CD4-positive, alpha-beta T cell treated with Interferon alpha-2 for 1 hour (primary cell): Measurements from ENCODE around the gene VSX1.

Experiments used
- DNase-seq, 2 donors: peaks; one replicate each; pipeline ENCODE4 v3.0.0-alpha.2; 2020 to 2022

Gene VSX1

DNA sequence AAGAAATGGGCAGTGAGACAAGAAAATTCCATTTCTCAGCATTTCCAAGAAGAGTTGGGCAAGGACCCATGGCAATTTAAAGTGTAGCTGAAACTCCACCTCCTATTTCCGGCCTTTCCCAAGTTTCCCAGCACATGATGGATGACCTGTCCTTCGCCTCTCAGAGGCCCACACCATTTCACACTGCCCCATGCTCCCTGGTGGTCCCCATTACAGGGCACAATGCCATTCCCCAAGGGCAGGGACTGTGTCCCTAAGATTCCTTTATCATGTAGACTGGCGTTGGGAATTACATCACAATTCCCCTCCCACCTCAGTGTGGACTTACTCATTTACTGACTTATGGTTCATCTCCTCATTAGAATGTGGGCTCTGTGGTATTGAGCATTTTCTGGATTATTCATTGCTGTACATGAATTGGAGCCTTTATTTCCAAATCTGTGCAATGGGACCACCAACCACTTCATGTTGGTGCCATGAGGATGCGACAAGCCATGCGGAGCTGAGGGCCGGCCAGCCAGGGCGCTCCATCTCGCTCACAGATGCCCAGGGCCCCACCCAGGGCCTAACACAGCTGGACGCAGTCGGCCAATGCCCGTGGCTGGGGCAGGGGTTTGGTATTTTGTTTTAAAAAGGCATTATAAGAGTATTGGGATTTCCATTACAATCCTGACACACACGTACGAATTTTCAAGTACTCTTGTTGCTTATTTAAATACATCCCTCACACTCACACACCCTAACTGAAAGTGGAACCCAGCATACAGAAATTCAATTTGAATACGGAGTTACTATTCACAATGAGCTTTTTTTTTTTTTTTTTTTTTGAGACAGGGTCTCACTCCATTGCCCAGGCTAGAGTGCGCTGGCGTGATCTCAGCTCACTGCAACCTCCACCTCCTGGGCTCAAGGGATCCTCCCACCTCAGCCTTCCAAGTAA lies 29.4 kb downstream of the VSX1 start:
- DNase-seq, result no peak

DNA sequence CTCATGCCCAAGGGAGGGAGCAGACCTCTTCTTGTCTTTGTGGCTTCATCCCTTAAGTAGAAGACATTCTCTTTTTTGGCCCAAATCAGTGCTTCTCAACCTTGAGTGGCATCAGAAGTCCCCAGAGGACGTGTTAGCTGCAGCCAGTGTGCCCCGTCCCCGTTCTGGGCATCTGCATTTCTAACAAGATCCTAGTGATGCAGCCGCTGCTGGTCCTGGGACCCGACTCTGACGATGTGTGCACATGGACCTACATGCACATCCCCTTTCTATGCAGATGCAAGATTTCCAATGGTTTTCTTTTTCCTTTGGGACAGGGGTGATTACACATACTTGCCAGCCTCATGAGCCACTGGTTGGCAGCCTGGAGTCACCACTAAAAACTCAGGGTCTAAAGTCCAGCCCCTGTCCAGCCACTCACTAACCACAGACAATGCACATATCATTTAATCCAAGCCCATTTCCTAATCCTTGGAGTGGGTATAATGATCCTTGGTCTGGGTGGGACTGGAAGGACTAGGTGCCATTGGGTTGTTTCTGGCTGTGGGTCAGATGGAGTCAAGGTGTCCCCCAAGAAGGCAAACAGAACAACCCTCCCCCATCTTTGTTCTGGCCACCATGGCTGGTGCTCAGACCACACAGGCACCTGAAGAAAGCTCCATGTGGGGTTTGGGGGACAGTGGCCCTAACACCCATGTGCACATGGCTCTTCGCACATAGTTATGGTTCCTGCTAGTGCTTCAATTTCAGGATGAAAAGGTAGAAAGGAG lies 30.4 kb downstream of the VSX1 start:
- no peak for DNase-seq

DNA sequence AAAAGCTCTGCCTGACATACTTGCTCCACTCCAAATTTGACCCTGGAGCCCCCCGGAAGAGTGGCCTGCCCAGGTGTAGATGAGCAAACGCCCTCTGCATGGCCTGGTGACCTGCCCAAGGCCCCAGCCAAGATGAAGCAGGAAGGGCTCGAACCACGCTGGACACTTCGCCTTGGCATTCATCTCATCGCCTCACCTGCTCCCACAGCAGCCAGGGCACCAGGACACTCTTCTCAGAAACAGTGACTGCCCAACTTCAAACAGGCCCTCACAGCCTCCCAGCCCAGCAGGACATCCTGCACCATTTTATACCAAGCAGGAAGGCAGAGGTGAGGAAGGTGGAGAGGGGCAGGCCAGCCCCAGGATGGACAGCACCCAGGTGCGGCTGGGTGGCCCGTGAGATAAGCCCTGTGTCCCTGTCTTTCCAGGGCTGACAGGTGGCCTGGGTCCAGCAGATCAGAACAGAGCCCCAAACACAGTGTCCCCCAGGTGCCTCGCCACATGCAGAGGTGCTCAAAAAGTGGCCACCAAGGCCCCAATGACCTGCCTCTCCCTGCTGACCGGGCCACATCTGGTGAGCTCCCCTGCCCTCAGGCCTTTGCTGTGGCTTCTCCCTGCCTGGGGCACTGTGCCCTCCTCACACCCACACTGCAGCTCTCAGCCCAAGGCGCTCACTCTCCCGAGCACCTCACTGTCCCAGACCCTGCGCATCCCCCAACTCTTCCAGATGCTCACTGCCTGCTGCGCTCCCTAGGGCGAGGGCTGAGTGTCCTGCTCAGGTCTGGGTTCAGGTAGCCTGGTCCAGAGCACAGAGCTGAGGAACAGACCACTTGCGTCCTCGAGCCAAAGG lies 31.2 kb downstream of the VSX1 start:
- no peak for DNase-seq

DNA sequence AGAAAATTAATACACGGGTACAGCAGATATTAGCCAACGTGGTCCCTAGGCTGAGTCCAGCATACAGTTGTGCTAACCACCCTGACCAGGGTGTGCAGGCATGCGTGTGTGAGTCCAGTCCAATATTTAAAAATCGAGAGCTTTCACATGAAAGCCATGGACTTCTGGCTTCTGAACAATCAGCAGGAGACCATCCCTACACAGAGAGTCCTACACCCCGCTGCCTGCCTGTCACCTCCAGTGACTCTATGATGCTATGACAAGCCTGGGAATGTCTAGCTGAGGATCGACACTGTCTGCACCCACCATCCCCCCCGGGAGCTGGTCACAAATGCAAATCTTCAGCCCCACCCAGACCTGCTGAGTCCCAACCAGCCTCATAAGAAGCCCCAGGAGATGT lies 31.9 kb downstream of the VSX1 start:
- no peak for DNase-seq

DNA sequence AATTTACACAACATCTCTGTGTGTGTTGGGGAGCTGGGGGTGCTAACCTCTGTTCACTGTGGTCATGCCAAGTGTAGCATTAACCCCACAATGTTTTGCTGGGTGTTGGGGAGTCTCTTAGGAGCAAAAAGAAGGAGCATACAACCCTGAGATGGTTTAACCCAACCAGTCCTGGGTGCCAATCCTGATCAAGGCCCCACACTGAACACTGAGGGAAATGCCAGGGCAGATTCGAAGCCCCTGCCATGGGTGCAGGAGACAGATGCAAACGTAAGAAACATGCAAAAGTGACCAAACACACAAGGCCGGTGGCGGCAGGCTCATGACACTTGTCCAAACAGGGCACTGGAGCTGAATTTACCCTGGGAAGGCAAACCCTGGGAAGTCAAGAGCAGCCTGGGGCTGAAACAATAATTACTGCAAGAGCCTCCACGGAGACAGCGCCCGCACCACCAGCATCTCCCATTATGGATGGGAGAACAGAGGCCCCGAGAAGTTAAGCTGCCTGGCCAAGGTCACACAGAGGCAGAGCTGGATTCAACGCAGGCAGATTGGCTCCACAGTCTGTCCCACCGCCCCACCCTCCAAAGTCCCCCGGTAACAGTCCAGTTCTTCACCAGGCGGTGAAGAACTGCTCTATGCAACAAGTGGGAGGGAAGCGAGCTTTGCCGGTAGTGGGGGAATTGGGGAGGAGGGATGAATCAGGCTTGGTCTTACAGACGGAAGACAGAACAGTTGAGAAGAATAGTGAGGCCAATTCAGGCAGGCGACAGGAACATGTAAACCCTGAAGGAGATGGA lies 32.5 kb downstream of the VSX1 start:
- DNase-seq, result no peak

DNA sequence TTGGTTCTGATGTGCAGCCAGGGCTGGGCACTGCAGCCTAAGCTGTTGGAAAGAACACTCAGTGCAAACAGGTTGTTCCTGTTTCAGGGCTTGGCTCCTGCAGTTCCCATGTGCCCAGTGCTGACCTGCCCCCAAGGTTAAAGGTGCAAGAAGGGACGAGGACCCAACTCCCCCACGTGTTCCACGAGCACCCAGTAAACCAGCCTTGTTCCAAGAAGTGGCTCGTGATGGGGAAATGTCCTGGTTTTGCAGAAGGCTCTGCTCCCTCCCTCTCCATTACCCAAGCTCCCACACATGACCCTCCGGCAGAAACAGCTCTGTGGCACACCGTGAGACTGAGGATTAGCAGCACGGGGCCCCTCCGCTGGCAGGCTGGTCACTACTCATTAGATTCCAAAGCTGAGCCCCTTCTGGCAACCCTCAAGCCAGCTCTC lies 33.4 kb downstream of the VSX1 start:
- DNase-seq, result no peak

DNA sequence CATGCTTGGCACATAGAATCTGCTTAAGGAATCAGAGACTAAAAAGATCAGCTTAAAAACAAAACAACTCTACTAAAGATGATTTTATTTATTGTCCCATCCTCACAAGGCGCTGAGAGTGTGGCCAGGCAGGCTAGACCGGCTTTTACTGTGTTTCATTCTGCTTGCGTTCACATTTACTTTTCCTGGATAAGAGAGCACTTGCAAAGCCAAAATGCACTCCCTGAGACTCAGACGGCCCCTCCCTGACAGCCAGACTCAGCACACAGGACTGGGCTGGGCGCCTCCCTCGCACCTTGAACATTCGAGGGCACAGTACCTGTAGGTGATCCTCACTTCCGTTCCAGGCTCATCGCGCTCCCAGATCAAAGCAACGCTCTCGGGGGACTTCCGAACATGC lies 34.2 kb downstream of the VSX1 start:
- peak in 1 of 2 donors; percentile 35 for DNase-seq

DNA sequence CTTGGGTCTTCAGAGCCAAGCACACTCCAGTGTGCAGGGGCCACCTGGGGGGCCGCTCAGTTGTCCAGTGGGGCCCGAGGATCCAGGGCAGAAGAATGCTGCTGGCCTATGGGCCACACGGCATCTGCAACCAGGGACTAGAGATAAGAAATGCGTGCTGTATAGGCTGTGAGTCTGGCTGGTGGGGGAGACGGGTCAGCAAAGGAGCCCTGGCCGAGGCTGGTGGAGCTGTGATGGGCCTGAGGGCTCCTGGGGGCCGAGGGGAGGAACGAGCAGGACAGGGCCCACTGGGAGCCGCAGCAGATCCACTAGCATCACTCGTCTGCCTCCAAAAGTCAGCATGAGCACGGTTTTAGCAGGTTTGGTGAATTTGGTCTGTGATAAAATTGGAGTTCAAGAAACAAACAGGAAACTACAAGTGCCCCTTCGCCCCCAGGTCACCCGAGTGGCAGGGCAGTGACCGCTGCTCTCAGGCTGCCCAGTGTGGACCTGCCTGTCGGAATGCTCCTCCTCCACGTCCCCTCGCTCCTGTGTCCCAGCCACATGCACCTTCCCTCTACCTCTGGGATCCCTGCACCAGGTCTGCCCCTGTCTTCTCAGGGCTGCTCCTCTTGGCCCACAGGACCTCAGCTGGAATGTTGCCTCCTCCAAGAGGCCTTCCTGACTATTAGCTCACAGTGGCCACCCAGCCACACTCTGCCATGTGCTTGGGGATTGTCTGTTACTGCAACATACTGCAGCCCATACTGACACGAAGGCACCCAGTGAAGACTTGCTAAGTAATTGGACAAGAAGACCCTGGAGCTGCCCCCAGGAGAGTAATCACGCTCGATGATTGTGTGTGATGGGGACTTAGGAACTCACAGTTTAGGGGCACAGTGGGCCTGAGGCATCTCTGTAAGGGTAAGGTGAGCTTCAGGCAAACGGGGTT lies 34.9 kb downstream of the VSX1 start:
- no peak for DNase-seq

DNA sequence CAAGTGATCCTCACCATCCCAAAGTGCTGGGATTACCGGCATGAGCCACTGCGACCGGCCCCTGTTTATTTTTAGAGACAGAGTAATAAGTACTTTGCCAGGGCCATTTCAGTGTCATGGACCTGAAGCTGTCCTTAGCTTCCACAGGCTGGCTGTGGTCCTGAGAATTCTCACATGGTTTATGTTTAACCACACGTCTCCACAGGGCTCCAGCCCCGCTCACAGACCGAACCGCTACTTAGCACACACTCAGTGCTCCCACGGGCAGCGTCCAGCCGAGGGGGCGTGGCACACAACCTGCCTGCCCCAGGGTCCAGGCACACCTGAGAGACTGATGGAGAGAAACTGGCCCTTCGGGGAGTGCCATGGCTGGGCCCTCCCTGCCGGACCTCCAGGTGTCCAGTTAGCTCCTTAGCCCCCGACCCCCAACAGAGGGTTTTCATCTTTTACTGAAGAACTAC lies 35.7 kb downstream of the VSX1 start:
- no peak for DNase-seq

DNA sequence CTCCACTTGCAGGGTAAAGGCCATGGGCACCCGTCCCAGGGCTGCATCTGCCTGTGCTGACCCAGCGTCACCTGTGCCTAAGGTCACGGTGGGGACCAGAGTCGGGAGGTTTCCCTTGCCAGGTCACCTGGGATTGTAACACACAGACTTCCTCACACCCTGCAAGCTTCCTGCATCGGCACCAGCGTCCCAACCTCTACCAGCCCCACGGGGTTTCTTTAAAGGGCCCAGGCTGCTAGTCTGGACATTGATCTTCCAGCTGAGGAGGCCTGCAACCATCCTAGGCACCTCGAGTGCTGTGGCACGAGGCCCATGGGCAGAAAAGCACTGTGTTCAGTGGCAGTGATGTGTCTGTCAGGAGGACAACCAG lies 36.6 kb downstream of the VSX1 start:
- DNase-seq, result no peak

DNA sequence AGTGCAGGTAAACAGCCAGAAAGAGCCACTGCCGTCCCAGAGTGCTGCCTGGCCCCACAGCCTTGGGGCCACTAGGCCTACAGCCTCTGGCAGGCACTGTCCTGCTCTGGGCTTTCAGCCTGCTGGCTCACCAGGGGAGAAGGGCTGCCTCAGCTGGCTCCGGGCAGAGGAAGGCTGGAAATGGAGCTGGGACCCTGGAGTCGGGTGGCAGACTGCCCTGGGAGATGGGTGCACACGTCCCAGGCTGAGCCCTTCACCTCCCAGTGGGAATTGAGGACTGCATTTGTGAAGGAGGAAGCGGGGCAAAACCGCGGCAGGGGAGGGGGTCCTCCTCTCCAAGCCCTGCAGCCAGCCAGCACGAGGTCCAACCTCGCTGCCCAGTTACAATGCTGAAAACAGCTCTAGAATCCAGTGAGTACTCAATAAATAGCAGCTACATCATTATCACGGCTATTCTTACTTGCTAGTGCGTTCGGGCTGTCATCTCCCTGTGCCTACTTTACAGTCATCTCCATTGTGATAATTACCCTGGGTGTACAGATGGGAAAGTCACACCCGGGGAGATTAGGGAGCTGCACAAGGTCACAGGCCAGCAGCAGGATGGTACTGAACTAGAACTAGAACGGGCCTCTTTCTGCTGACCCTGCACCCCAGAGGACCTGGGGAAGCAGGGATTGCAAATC lies 37.1 kb downstream of the VSX1 start:
- DNase-seq, result no peak

DNA sequence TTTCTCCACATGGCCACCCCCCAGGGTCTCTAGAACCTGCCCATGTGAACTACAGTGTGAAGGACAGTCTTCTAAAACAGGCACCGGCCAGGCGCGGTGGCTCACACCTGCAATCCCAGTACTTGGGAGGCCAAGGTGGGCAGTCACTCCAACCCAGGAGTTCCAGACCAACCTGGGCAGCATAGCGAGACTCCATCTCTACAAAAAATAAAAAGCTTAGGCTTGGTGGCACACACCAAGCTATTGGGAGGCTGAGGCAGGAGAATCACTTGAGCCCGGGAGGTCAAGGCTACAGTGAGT lies 37.7 kb downstream of the VSX1 start:
- DNase-seq, result no peak

DNA sequence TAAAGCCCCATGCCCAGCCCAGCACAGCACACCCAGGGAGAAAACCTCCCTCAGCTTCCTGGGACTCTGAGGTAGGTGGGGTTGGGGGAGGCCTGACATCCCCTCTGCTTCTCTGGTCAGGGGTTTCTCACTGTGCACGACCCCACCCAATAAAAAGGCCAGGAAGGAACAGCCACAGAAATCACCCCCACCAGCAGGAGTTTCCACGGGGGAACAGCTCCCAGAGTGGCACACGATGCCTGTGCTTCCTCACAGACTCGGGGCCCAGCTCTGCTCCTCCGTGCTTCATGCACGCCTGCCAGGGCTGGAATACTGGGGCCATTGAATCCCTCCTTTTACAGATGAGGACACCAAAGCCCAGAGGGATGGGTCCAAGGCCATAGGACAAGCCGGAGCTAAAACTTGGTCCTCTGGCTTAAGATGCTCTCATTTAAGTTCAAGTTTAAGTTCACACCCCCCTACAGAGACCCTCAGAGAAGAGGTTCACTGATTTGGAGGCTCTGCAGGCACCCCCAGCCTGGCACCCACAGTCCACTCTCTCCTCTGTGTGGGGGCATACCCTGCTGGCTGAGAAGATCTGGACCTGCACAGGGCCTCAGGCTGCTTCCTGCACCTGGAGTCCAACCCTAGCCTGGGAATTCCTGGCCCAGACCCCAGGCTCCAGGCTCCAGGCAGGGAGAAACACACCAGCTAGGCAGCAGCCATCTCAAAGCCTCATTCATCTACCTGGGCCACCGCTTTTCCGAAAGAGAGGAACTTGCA lies 38.3 kb downstream of the VSX1 start:
- no peak for DNase-seq

DNA sequence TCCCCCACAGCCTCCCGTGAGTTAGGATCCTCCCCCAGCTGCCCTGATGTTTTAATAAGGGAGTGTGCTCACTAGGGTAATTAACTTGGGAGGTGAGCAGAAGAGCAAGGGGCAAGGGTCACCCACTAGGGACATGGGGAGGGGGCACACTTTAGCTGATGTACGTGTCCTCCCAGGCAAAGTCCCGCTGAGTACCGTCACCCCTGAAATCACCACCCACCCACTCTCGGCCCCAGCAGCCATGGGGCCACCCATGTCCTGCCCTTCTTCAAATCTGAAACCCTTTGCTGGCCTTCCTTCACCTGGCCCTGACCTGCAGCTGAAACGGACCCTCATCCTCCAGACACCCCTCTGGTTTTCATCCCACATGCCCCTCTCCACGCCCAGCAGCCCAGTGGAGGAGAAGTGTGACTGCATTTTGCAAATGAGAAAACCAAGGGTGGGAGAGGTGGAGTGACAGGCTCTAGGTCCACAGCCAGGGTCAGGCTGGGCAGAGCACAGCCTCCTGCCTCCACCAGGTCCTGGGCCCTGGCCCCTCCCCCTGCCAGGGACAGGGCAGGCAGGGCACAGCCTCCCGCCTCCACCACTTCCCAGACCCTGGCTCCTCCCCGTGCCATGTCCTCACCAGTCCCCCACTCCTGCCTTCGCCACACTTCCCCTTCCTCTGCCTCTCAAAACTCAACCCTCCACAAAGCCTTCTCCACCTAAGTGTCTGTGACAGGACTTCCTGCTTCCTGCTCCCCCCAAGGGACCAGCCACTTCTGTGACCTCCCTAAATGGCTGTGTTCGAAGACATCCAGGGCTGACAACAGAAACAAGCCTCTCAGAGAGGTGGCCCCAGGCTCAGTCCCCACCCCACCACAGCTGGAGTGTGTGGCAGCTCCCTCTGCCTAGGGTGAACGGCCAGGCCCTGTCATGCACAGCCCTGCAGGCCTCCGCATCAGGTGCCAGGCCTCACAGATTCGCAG lies 39.1 kb downstream of the VSX1 start:
- DNase-seq, result peak; percentile 58 to 61

DNA sequence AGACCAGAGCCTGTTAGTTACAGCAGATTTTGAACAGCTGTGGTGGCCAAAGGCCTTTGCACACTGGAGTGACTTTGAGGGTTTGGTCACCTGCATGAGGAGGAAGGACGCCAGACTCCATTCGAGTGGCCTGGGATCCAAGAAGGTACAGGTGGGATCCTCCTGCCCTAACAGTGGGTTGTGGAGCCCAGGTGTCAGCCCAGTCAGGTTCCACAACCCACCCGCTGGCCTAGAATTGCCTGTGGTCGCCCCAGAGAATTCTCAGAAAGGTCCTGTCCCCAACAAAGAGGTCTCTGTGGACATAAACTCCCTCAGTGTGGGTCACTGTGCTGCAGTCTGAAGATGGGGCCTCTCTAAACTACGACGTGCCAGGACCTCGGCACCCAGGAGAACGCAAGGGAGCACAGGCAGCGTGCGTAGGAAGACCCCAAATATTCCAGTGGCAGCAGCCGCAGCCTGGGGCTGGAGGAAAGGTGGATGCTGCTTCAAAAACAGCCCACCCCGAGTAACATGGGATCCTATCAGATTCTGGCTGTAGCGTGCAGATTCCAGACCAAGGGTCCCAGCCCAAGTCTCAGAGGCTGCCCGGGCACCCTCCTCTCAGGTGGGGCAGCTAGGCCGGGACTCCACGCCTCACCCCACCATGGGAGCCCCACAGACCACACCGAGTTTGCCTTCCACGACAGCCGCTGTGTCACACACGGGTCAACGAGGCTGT lies 40.0 kb downstream of the VSX1 start:
- no peak for DNase-seq

DNA sequence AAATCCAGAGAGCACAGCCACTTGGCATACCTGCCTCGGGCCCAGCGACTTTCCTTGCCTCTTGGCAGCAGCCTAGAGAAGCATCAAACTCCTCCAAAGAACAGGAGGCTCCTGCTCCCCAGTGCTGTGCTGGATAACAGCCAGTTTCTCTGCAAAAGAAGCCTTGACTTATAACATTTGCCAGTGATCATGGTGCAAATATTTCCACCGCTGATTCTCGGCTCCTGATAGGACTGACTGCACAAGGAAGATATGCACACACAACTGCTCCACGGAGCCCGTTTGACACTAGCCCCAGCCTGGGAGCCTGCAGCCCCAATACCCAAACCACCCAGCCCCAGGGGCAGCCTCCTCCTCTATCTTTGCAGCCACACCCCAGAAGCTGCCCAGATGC lies 41.5 kb downstream of the VSX1 start:
- no peak for DNase-seq

DNA sequence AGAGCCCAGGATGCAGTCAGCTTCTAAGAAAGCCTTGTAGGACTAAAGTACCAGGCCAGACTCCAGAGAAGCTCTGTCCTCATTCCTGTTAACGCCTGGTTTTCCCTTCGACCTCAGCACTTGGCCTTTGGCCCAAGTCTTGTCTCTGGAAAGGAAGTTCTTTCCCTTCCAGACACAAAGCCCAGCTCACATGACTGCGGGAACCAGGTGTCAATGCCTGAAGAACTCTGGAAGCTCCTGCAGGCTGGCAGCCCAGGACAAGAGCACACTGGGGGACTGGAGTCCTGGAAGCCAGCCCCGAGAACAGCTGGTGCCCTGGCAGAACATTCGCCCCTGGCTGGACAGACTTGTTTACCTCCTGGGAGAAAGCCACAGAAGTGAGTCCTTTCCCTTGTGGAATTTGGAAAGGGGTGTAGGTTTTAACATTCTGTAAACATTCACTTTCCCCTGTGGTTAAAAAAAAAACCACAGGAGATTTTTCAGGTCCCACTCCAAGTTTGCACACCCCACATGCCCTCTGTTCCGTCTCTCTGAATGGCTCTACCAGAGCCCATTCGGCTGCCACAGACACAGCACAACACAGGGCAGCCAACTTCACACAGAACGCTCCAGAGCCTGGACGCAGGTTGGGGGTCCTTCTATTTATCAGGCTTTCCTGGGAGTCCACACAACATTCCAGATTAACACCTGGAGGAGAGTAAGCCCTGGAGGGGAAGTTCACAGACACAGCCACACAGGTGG lies 42.1 kb downstream of the VSX1 start:
- DNase-seq, result no peak
